ENCODE data around the gene FANCD2. TPM values are rescaled to one million over a fixed set of nuclear protein-coding genes. Genes with fewer than 3 reads are reported as not detected.

Gene FANCD2
- polyA plus RNA-seq, 1 of the 3 experiments (the other 2 are of a cell fraction) = 7.3 TPM

- no peaks in the 10 kb centered on the region for H3K9me3 ChIP-seq
- H3K4me1 ChIP-seq (ENCODE audit: control insufficient read depth in 1 of 2, insufficient read depth in 2 of 2, low read depth in 1 of 2, low read length in 1 of 2) = peaks cover 0 to 22% of the 10 kb centered on the region in 2 experiments; a peak in 1 of 4 replicates
- no peaks in the 10 kb centered on the region for H3K9me2 ChIP-seq
- H2AFZ ChIP-seq (ENCODE audit: low read depth) = peak overlapping the region; percentile 61
- peak overlapping the region; percentile 43 for H3K9ac ChIP-seq
- no peaks in the 10 kb centered on the region for H4K20me1 ChIP-seq (ENCODE audit: insufficient read depth)
- H3K4me3 ChIP-seq (ENCODE audit: low read depth in 2 of 2, low read length in 1 of 2) = peak overlapping the region; percentile 56 to 57
- DNase-seq = peak; percentile 91
- 18% methylated on average over 10 of the region's 23 CpGs for WGBS (ENCODE audit: low lambda C conversion rate)
- no peaks in the 10 kb centered on the region for H3K27me3 ChIP-seq (ENCODE audit: insufficient read depth)
- H3K79me2 ChIP-seq (ENCODE audit: insufficient read depth) = no peaks in the 10 kb centered on the region; the same call in 1 of the 2 replicates
- 0 out of 2 replicates have a peak, but pooled peaks have one; percentile 12 for TF ChIP-seq MXI1 (IDR thresholded peaks at IDR 0.05; ENCODE audit: low read depth, low read length)
- no peak for TF ChIP-seq FOXJ3 (CRISPR knock-in tag; IDR thresholded peaks at IDR 0.05)
- no peak for TF ChIP-seq RXRA (IDR thresholded peaks at IDR 0.05; ENCODE audit: borderline replicate concordance, low read depth)
- TF ChIP-seq, protein P1, sequence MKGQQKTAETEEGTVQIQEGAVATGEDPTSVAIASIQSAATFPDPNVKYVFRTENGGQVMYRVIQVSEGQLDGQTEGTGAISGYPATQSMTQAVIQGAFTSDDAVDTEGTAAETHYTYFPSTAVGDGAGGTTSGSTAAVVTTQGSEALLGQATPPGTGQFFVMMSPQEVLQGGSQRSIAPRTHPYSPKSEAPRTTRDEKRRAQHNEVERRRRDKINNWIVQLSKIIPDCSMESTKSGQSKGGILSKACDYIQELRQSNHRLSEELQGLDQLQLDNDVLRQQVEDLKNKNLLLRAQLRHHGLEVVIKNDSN (IDR thresholded peaks at IDR 0.05; ENCODE audit: borderline replicate concordance, low read depth) = no peak
- peak; percentile 36; the same call in 1 of the 2 replicates for TF ChIP-seq POLR2AphosphoS5 (IDR thresholded peaks at IDR 0.05; ENCODE audit: low read depth, low read length)
- TF ChIP-seq TCF12 (IDR thresholded peaks at IDR 0.05) = 0 out of 2 replicates have a peak, but pooled peaks have one; percentile 10
- peak overlapping the region; percentile 78 for H3K4me2 ChIP-seq
- H3K36me3 ChIP-seq (replicated peaks in 1 of 2; ENCODE audit: control insufficient read depth in 1 of 2, insufficient read depth in 2 of 2, low read length in 1 of 2) = peaks cover 0 to under 1% of the 10 kb centered on the region in 2 experiments
- peak overlapping the region in 1 of 2 experiments; percentile 47; a peak in 2 of 4 replicates for H3K27ac ChIP-seq (ENCODE audit: low read depth in 2 of 2, low read length in 1 of 2)
- H3F3A ChIP-seq (replicated peaks; ENCODE audit: insufficient read depth) = peaks cover 13% of the 10 kb centered on the region
- ChIA-PET CTCF (no interaction called here), POLR2A (no interaction called here)
Observed at GRCh38 chr3:10008588-10009344, 17.5 kb upstream of the FANCD2 start.

DNA sequence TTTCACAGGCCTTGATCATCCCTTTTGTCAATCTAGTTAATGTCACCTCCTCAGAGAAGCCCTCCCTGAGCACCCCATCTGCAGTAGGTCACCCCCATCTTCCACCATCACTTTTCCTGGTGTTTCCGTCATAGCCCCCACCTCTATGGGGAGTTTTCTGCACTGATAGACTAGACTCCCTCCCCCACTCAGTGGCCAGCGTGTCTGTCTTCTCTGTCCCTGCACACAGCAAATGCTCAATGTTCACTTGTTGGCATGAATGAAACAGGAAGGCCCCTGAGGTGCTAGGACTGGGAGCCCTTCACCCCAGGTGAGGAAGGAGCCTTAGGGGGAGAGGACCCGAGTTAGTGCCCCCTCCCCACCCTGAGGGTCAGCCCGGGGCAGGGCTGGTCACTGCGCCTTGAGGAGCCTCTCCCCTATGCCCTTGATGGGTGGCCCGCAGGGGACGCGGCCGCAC is 15.8 kb upstream of the FANCD2 start:
- Histone ChIP-seq H3K79me2 (ENCODE audit: insufficient read depth) (no peaks in the 10 kb centered on the region; the same call in 1 of the 2 replicates), H3K27me3 (ENCODE audit: insufficient read depth) (no peaks in the 10 kb centered on the region), H3K9me3 (no peaks in the 10 kb centered on the region), H3K9me2 (no peaks in the 10 kb centered on the region), H3K9ac (peak overlapping the region; percentile 76), H3K27ac (ENCODE audit: low read depth in 2 of 2, low read length in 1 of 2) (peak overlapping the region in 1 of 2 experiments; percentile 50; a peak in 1 of 4 replicates), H3K4me1 (ENCODE audit: control insufficient read depth in 1 of 2, insufficient read depth in 2 of 2, low read depth in 1 of 2, low read length in 1 of 2) (peaks cover 0 to 22% of the 10 kb centered on the region in 2 experiments; a peak in 1 of 4 replicates), H3K4me2 (peak overlapping the region; percentile 96), H3K4me3 (ENCODE audit: low read depth in 2 of 2, low read length in 1 of 2) (peak overlapping the region; percentile 79), H4K20me1 (ENCODE audit: insufficient read depth) (no peaks in the 10 kb centered on the region), H2AFZ (ENCODE audit: low read depth) (peak overlapping the region; percentile 91), H3K36me3 (replicated peaks in 1 of 2; ENCODE audit: control insufficient read depth in 1 of 2, insufficient read depth in 2 of 2, low read length in 1 of 2) (no peaks in the 10 kb centered on the region), H3F3A (replicated peaks; ENCODE audit: insufficient read depth) (peaks cover 14% of the 10 kb centered on the region)
- POLR2A ChIA-PET = interaction anchor here (1.1 to 1.7 kb wide), 2 partner anchors 16 to 64 kb away, joined by 4 to 5 read pairs; partner anchors contain the start of gene FANCD2
- TF ChIP-seq ZBTB33 (IDR thresholded peaks at IDR 0.05; ENCODE audit: borderline replicate concordance, low read depth) (no peak), NFIC (IDR thresholded peaks at IDR 0.05; ENCODE audit: borderline replicate concordance) (no peak), GATA2 (CRISPR knock-in tag; IDR thresholded peaks at IDR 0.05) (no peak), FOXJ3 (CRISPR knock-in tag; IDR thresholded peaks at IDR 0.05) (no peak), YY1 (IDR thresholded peaks at IDR 0.05; ENCODE audit: low read depth) (no peak)
- WGBS (ENCODE audit: low lambda C conversion rate) = 11% methylated on average over 9 of the region's 9 CpGs
- DNase-seq = no peak
- CTCF ChIA-PET = interaction anchor here (0.8 to 1.0 kb wide), 2 partner anchors 23 to 29 kb away, joined by 3 to 4 read pairs; partner anchors contain the start of gene EMC3
